Measurements from ENCODE around the gene CAPZB. TPM values are rescaled to one million over a fixed set of nuclear protein-coding genes. Genes with fewer than 3 reads are reported as not detected.
A peak's percentile ranks its signal among the peaks of the same experiment; 100 is the strongest.

Gene CAPZB
- total RNA-seq, 4 donors from 2014 or later = 58.2 to 109 (median 96.7) TPM

DNA sequence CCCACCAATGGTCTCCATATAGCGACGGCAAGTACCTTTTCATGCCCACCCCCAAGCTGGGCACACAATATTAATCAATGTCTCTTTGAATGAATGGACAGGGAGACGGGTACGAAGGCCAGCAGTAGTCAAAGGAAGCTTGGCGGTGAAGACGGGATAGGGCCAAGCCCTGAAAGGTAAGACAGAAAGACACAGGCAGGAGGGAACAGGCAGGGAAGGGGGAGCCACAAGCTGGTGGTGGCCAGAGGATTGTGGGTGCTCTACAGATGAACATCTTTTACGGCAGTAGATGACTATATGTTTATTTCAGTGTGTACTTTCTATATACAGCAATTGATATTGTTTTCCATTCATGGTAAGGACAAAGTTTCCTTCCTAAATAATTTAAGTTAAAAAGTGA, 16.3 kb downstream of the CAPZB start:
- no peak for DNase-seq (ENCODE audit: low spot score in 2 of 2)
- peaks cover 0 to 80% (median 58%) of the 10 kb centered on the region in 4 donors for H3K4me1 ChIP-seq
- no peak overlapping the region for H3K4me3 ChIP-seq
- peaks cover 0 to 9% (median 0%) of the 10 kb centered on the region in 3 donors for H3K36me3 ChIP-seq
- no peaks in the 10 kb centered on the region for H3K27me3 ChIP-seq
- peak overlapping the region in 3 of 4 donors; percentile 78 to 81 (median 79) for H3K27ac ChIP-seq
- 81 to 82% methylated on average over 7 of the region's 7 CpGs for WGBS, 2 donors
- TF ChIP-seq POLR2A (IDR thresholded peaks at IDR 0.05) (no peak), EP300 (IDR thresholded peaks at IDR 0.05) (no peak)
- TF ChIP-seq, protein P1, sequence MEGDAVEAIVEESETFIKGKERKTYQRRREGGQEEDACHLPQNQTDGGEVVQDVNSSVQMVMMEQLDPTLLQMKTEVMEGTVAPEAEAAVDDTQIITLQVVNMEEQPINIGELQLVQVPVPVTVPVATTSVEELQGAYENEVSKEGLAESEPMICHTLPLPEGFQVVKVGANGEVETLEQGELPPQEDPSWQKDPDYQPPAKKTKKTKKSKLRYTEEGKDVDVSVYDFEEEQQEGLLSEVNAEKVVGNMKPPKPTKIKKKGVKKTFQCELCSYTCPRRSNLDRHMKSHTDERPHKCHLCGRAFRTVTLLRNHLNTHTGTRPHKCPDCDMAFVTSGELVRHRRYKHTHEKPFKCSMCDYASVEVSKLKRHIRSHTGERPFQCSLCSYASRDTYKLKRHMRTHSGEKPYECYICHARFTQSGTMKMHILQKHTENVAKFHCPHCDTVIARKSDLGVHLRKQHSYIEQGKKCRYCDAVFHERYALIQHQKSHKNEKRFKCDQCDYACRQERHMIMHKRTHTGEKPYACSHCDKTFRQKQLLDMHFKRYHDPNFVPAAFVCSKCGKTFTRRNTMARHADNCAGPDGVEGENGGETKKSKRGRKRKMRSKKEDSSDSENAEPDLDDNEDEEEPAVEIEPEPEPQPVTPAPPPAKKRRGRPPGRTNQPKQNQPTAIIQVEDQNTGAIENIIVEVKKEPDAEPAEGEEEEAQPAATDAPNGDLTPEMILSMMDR (IDR thresholded peaks at IDR 0.05) = no peak
- no peaks in the 10 kb centered on the region for H3K9me3 ChIP-seq

DNA sequence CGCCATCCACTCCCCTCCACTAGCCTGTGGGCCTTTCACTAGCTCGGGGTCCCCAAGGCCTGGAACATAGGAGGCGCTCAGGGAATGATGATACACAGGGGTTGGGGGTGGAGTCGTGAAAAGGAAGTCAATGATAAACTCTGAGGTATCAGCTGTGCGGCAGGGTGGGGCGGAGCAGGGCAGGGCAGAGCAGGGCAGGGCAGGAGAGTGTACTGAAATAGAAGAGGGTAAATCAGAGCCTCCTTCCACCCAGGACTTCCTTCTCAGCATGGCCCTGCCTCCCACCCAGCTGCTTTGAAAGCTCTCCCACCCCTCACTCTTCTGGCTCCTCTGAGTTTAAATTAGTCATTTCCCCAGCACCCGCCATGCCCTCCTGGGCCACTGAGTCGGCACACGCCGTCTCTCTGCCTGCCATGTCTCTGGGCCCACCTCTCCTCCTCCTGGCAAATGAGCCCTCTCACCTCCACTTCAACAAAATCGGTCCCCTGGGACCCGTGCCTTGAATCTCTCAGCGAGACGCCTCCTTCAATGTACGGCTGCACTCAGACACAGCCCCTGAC, 16.9 kb downstream of the CAPZB start:
- 70 to 71% methylated on average over 15 of the region's 15 CpGs for WGBS, 2 donors
- H3K4me1 ChIP-seq = peaks cover 0 to 82% (median 61%) of the 10 kb centered on the region in 4 donors
- H3K27ac ChIP-seq = peak overlapping the region in 3 of 4 donors; percentile 78 to 81 (median 79)

GRCh38 chr1:19467199-19468187, 17.8 kb downstream of the CAPZB start:
- Histone ChIP-seq H3K27ac (peak overlapping the region in 3 of 4 donors; percentile 78 to 81 (median 79)), H3K4me3 (no peak overlapping the region), H3K36me3 (no peaks in the 10 kb centered on the region), H3K4me1 (peaks cover 0 to 85% (median 65%) of the 10 kb centered on the region in 4 donors), H3K27me3 (no peaks in the 10 kb centered on the region), H3K9me3 (no peaks in the 10 kb centered on the region)
- DNase-seq (ENCODE audit: low spot score in 2 of 2) = no peak
- TF ChIP-seq, protein P1 (IDR thresholded peaks at IDR 0.05) = no peak
- no peak for TF ChIP-seq POLR2A (IDR thresholded peaks at IDR 0.05)
- 77 to 81% methylated on average over 14 of the region's 14 CpGs for WGBS, 2 donors

More for the DNA sequence above, 16.9 kb downstream of the CAPZB start:
- no peak for DNase-seq (ENCODE audit: low spot score in 2 of 2)
- Histone ChIP-seq H3K9me3 (no peaks in the 10 kb centered on the region), H3K36me3 (peaks cover 0 to 7% (median 0%) of the 10 kb centered on the region in 3 donors), H3K27me3 (no peaks in the 10 kb centered on the region), H3K4me3 (no peak overlapping the region)
- TF ChIP-seq, protein P1 (IDR thresholded peaks at IDR 0.05) = no peak
- TF ChIP-seq POLR2A (IDR thresholded peaks at IDR 0.05) (no peak), EP300 (IDR thresholded peaks at IDR 0.05) (no peak)

DNA sequence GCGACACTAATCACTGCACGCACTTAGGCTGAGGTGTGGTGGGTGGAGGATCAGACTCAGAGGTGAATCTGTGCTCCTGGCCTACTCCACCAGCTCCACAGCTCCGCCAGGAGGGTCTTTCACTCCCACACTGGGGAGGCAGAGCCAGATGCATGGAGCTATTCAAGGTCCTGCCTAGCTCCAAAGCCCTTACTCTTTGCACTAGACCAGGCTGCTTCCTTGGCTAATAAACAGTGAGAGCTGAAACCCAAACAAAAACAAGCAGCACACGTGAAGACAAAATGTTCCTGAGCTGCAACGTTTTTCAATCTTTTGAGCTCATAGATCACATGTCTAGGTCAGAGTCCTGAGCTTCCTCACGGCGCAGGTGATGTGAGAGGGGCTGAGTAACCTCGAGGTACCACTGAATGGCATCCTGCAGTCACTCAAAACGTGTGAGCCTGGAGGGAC, 19.2 kb downstream of the CAPZB start:
- Histone ChIP-seq H3K4me1 (peaks cover 0 to 86% (median 69%) of the 10 kb centered on the region in 4 donors), H3K27ac (peak overlapping the region in 3 of 4 donors; percentile 48 to 79 (median 54))

More for the DNA sequence above, 19.2 kb downstream of the CAPZB start:
- 66 to 71% methylated on average over 9 of the region's 9 CpGs for WGBS, 2 donors
- H3K27me3 ChIP-seq = no peaks in the 10 kb centered on the region
- peak; percentile 38 to 73 for TF ChIP-seq EP300 (IDR thresholded peaks at IDR 0.05)
- no peak for TF ChIP-seq POLR2A (IDR thresholded peaks at IDR 0.05)
- TF ChIP-seq, protein P1 (IDR thresholded peaks at IDR 0.05) = no peak
- no peaks in the 10 kb centered on the region for H3K9me3 ChIP-seq
- no peaks in the 10 kb centered on the region for H3K36me3 ChIP-seq
- H3K4me3 ChIP-seq = no peak overlapping the region
- DNase-seq (ENCODE audit: low spot score in 2 of 2) = no peak
